Measurements from ENCODE around the gene HS6ST1.

HS6ST1 gene

GRCh38 chr2:128347701-128348539 lies 29.3 kb upstream of the HS6ST1 start:
- DNase-seq (ENCODE audit: low read depth), result no peak

GRCh38 chr2:128347171-128347558 lies 28.5 kb upstream of the HS6ST1 start:
- no peak for DNase-seq (ENCODE audit: low read depth)

GRCh38 chr2:128346291-128347170 lies 27.9 kb upstream of the HS6ST1 start:
- no peak for DNase-seq (ENCODE audit: low read depth)

GRCh38 chr2:128345436-128346165 lies 26.9 kb upstream of the HS6ST1 start:
- DNase-seq (ENCODE audit: low read depth), result no peak

GRCh38 chr2:128344101-128344500 lies 25.4 kb upstream of the HS6ST1 start:
- no peak for DNase-seq (ENCODE audit: low read depth)

- no peak for DNase-seq (ENCODE audit: low read depth)
These were observed 24.8 kb upstream of the HS6ST1 start for GRCh38 chr2:128343459-128343858.

GRCh38 chr2:128342550-128342949 lies 23.9 kb upstream of the HS6ST1 start:
- DNase-seq (ENCODE audit: low read depth), result no peak

- DNase-seq (ENCODE audit: low read depth), result no peak
These were observed 23.0 kb upstream of the HS6ST1 start for GRCh38 chr2:128341621-128342020.

GRCh38 chr2:128332091-128332634 lies 13.5 kb upstream of the HS6ST1 start:
- no peak for DNase-seq (ENCODE audit: low read depth)

- DNase-seq (ENCODE audit: low read depth), result no peak
These were observed 11.9 kb upstream of the HS6ST1 start for GRCh38 chr2:128330583-128330982.

- DNase-seq (ENCODE audit: low read depth), result no peak
These were observed 10.9 kb upstream of the HS6ST1 start for GRCh38 chr2:128329607-128330006.

- DNase-seq (ENCODE audit: low read depth), result no peak
These were observed 8.7 kb upstream of the HS6ST1 start for GRCh38 chr2:128327180-128327964.

- DNase-seq (ENCODE audit: low read depth), result no peak
These were observed 7.7 kb upstream of the HS6ST1 start for GRCh38 chr2:128326346-128326745.

- no peak for DNase-seq (ENCODE audit: low read depth)
These were observed 7.0 kb upstream of the HS6ST1 start for GRCh38 chr2:128325611-128326181.

GRCh38 chr2:128324897-128325410 lies 6.3 kb upstream of the HS6ST1 start:
- no peak for DNase-seq (ENCODE audit: low read depth)

- DNase-seq (ENCODE audit: low read depth), result no peak
These were observed 5.6 kb upstream of the HS6ST1 start for GRCh38 chr2:128324008-128324896.

GRCh38 chr2:128323555-128323931 lies 4.9 kb upstream of the HS6ST1 start:
- DNase-seq (ENCODE audit: low read depth), result no peak

GRCh38 chr2:128322715-128323554 lies 4.3 kb upstream of the HS6ST1 start:
- DNase-seq (ENCODE audit: low read depth), result no peak
